Thymus (tissue), 11 donors: Measurements from ENCODE around the gene NSFL1C. TPM values are rescaled to one million over a fixed set of nuclear protein-coding genes. Genes with fewer than 3 reads are reported as not detected.
A peak's percentile ranks its signal among the peaks of the same experiment; 100 is the strongest.

Experiments
- DNase-seq, 9 donors: peaks; one replicate each; pipeline ENCODE4 v3.0.0-alpha.2; 2013; ENCODE audit warnings: low spot score in 9 of 9, low read depth in 6 of 9, missing footprints in 1 of 9
- H3K27ac ChIP-seq, 2 donors: one replicate each; pipeline ENCODE4 v1.5.1; 2013; ENCODE audit warnings: control low read depth in 1 of 2, low read depth in 1 of 2, low read length in 1 of 2, mild to moderate bottlenecking in 1 of 2, moderate library complexity in 1 of 2
- H3K27me3 ChIP-seq, 2 donors: one replicate each; pipeline ENCODE4 v1.5.1; 2013; ENCODE audit warnings: low read length in 1 of 2; ENCODE audit not compliant: control insufficient read depth in 2 of 2, insufficient read depth in 1 of 2
- H3K36me3 ChIP-seq, 2 donors: one replicate each; pipeline ENCODE4 v1.5.1; 2013; ENCODE audit warnings: low read length in 1 of 2, mild to moderate bottlenecking in 1 of 2, moderate library complexity in 1 of 2; ENCODE audit not compliant: control insufficient read depth in 2 of 2, insufficient read depth in 2 of 2
- H3K4me1 ChIP-seq, 2 donors: one replicate each; pipeline ENCODE4 v1.5.1; 2013; ENCODE audit warnings: low read length in 2 of 2; ENCODE audit not compliant: control insufficient read depth in 2 of 2, insufficient read depth in 2 of 2
- H3K4me3 ChIP-seq, 2 donors: one replicate each; pipeline ENCODE4 v1.5.1; 2013; ENCODE audit warnings: low read length in 2 of 2, control low read depth in 1 of 2, mild to moderate bottlenecking in 1 of 2
- H3K9me3 ChIP-seq, 2 donors: one replicate each; pipeline ENCODE4 v1.5.1; 2013; ENCODE audit warnings: low read length in 1 of 2, mild to moderate bottlenecking in 1 of 2; ENCODE audit not compliant: control insufficient read depth in 2 of 2, insufficient read depth in 1 of 2
- WGBS: extraction: QIAGEN DNeasy Blood & Tissue Kit; methylation state at CpG from one replicate; pipeline ENCODE4 v1.1.7; 2013; 5-methylcytosine and 5-hydroxymethylcytosine counted together
- polyA plus RNA-seq: library from polyadenylated mRNA; stranded (reverse); fragments of 200-250 nt; gene quantifications from one replicate; pipeline ENCODE4 v1.2.3, GENCODE V29; 2013
- total RNA-seq: library from RNA; stranded (reverse); fragments of 120-200 nt; gene quantifications from one replicate; pipeline ENCODE4 v1.2.4, GENCODE V29; 2013
- donor health status: healthy.

The NSFL1C gene
- total and polyA plus RNA-seq, 2 donors = 36.1 to 48.0 TPM

DNA sequence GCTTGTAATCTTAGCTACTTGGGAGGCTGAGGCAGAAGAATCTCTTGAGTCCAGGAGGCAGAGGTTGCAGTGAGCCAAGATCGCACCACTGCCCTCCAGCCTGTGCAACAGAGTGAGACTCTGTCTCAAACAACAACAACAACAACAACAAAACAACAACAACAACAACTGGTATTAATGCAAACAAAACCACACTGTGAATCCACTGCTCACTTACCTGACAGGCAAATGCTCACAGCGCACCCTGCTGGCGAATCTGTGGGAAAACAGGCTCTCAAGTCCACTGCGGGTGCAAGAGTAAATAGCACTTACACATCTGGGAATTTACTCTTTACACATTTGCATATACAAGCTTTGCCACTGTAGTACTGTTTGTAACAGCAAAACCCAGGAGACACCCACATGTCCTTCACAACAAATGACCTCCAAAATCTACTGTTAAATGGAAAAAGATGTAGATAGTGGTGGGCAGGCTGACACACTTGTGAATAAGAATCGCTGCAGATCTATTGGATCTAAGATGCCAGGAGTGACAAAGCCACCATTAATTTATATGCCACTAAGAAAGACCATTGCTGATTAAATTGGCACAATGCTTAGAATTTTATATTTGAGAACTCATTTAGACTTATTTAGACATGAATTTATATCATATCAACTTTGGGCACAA, 29.3 kb downstream of the NSFL1C start:
- peak; percentile 39 to 87 (median 70) for DNase-seq
- 34% methylated on average over 5 of the region's 5 CpGs for WGBS
- peaks cover 14 to 23% of the 10 kb centered on the region in 2 donors for H3K4me1 ChIP-seq

DNA sequence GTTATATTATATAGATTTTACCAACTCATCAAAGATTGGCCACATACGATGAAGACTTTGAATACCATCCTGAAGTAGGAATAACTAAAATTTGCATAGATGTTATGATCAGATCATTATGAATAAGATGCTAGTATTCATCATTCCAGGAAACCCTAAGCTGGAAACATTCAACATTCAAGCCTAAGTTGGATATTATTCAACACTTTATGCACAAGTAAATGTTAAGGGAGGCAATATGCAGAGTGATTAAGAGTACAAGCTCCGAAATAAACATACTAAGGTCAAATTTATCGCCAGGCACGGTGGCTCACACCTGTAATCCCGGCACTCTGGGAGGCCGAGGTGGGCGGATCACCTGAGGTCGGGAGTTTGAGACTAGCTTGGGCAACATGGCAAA, 30.4 kb downstream of the NSFL1C start:
- Histone ChIP-seq H3K4me1 (peaks cover 10 to 17% of the 10 kb centered on the region in 2 donors), H3K27ac (no peak overlapping the region), H3K4me3 (no peak overlapping the region), H3K36me3 (peaks cover 0 to under 1% of the 10 kb centered on the region in 2 donors), H3K27me3 (no peaks in the 10 kb centered on the region), H3K9me3 (peaks cover 0 to 5% of the 10 kb centered on the region in 2 donors)
- 97% methylated on average over 8 of the region's 8 CpGs for WGBS
- DNase-seq = no peak

More for the DNA sequence above, 29.3 kb downstream of the NSFL1C start:
- Histone ChIP-seq H3K4me3 (no peak overlapping the region), H3K27ac (no peak overlapping the region), H3K36me3 (peaks cover 10% of the 10 kb centered on the region in 2 donors), H3K9me3 (peaks cover 0 to 5% of the 10 kb centered on the region in 2 donors), H3K27me3 (no peaks in the 10 kb centered on the region)

- H3K9me3 ChIP-seq = peaks cover 0 to 5% of the 10 kb centered on the region in 2 donors
- no peak overlapping the region for H3K27ac ChIP-seq
- peaks cover 10 to 12% of the 10 kb centered on the region in 2 donors for H3K4me1 ChIP-seq
- DNase-seq = no peak
- H3K27me3 ChIP-seq = no peaks in the 10 kb centered on the region
- H3K4me3 ChIP-seq = no peak overlapping the region
- no peaks in the 10 kb centered on the region for H3K36me3 ChIP-seq
Measured at GRCh38 chr20:1435337-1435699, 31.3 kb downstream of the NSFL1C start.

DNA sequence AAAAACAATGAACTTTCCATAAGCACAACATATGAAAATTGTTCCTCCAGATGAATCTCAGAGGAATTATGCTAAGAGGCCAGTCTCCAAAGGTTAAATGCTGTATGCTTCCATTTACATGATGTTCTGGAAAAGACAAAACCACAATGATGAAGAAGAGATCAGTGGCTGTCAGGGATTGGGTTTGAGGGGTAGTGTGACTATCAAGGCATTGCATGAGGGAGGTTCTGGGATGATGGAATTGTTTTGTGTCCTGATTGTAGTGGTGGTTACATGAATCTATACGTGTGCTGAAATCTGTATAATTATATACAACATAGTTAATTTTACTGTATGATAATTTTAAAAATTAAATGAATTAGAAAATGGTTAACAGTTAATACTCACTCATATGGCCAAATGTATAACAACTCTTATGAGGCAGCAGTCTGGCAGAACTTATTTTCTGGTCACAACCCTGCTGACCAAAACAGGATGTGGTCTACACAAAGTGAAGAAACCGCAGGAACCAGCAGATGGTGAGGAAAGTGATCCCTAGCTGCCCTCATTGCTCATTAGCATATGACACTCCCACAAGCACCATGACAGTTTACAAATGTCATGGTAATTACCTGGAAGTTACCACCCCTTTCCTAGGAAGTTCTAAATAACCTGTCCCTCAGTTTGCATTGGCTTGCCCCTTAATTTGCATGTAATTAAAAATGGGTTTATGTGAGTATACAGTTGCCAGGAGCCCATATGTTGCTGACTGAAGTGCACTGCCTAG, 31.9 kb downstream of the NSFL1C start:
- WGBS = 4% methylated on average over 2 of the region's 2 CpGs
- Histone ChIP-seq H3K36me3 (no peaks in the 10 kb centered on the region), H3K4me3 (peak overlapping the region in 1 of 2 donors; percentile 14), H3K27ac (peak overlapping the region in 1 of 2 donors; percentile 38), H3K4me1 (peaks cover 10 to 12% of the 10 kb centered on the region in 2 donors), H3K9me3 (peaks cover 0 to 5% of the 10 kb centered on the region in 2 donors), H3K27me3 (no peaks in the 10 kb centered on the region)
- DNase-seq = peak; percentile 37 to 88 (median 69)

- peak in 1 of 9 donors; percentile 18 for DNase-seq
- no peaks in the 10 kb centered on the region for H3K36me3 ChIP-seq
- H3K9me3 ChIP-seq = peaks cover 0 to 5% of the 10 kb centered on the region in 2 donors
- H3K4me3 ChIP-seq = no peak overlapping the region
- 9% methylated on average over 1 of the region's 1 CpG for WGBS
- peaks cover 12 to 18% of the 10 kb centered on the region in 2 donors for H3K4me1 ChIP-seq
- no peaks in the 10 kb centered on the region for H3K27me3 ChIP-seq
- no peak overlapping the region for H3K27ac ChIP-seq
Measured at GRCh38 chr20:1431158-1431557, 35.5 kb downstream of the NSFL1C start.

DNA sequence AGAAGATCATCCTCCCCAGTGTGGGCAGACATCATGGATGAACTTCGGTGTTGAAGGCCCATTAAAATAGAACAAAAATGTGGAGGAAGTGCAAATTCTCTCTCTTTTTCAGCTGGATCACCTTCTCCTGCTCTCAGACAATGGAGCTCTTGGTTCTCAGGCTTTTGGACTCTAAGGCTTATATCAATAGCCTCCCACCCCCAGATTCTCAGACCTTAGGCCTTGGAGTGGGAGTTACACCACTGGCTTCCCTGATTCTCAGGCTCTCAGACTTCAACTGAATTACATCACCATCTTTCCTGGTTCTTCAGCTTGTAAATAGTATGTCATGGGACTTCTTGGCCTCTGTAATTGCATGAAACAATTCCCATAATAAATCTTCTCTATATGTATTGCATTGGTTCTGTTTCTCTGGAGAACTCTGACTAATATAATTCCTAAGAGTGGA, 36.6 kb downstream of the NSFL1C start:
- no peak for DNase-seq
- Histone ChIP-seq H3K27me3 (no peaks in the 10 kb centered on the region), H3K4me1 (peaks cover 8 to 14% of the 10 kb centered on the region in 2 donors), H3K9me3 (peaks cover 0 to 5% of the 10 kb centered on the region in 2 donors), H3K36me3 (no peaks in the 10 kb centered on the region), H3K27ac (no peak overlapping the region), H3K4me3 (no peak overlapping the region)
- WGBS = 96% methylated on average over 1 of the region's 1 CpG

- no peak for DNase-seq
- H3K27me3 ChIP-seq = no peaks in the 10 kb centered on the region
- no peak overlapping the region for H3K4me3 ChIP-seq
- peaks cover 2 to 8% of the 10 kb centered on the region in 2 donors for H3K4me1 ChIP-seq
- no peak overlapping the region for H3K27ac ChIP-seq
- H3K36me3 ChIP-seq = no peaks in the 10 kb centered on the region
- WGBS = 96% methylated on average over 4 of the region's 4 CpGs
- peaks cover 0 to 5% of the 10 kb centered on the region in 2 donors for H3K9me3 ChIP-seq
Measured at GRCh38 chr20:1429143-1429728, 37.4 kb downstream of the NSFL1C start.

GRCh38 chr20:1427457-1428054, 39.1 kb downstream of the NSFL1C start:
- no peak for DNase-seq
- Histone ChIP-seq H3K4me1 (peaks cover 4 to 11% of the 10 kb centered on the region in 2 donors), H3K9me3 (peaks cover 0 to 2% of the 10 kb centered on the region in 2 donors), H3K27ac (no peak overlapping the region), H3K36me3 (no peaks in the 10 kb centered on the region), H3K4me3 (no peak overlapping the region), H3K27me3 (no peaks in the 10 kb centered on the region)
- WGBS = 89% methylated on average over 3 of the region's 3 CpGs
